GM21723 (cell line): ENCODE data around the gene GREB1L.
"Not testable (repeated sequence)": the region's sequence is repeated elsewhere in the genome, so short reads cannot be mapped to it uniquely, and the experiment has no call there.

ENCODE experiments used
- ATAC-seq: cut with Tn5 transposase; IDR thresholded peaks from one replicate; pipeline ENCODE4 v1.9.1; 2021; ENCODE audit warnings: mild to moderate bottlenecking, moderate library complexity; ENCODE audit not compliant: unreplicated experiment

GREB1L gene

DNA sequence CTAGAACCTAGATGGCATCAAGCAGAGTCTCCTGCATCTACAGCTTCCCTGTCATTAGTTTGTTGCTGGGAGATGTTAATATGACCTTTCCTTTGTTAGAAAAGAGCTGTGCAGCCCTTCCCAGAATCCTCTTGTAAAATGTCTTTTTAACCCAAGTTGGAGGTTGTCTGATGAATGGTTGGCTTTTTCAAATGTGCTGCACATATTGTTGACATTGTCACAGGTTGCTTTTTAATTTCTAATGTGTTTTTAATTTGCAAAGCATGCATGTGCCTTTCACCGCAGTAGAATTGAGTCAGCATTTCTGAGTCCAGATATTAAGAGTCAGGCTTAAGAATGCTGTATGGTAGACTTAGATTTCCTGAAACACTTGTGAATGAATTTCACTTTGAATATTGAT is 120.8 kb downstream of the GREB1L start:
- no peak for ATAC-seq

- no peak for ATAC-seq
These were observed 121.3 kb downstream of the GREB1L start for GRCh38 chr18:21363348-21363747.

DNA sequence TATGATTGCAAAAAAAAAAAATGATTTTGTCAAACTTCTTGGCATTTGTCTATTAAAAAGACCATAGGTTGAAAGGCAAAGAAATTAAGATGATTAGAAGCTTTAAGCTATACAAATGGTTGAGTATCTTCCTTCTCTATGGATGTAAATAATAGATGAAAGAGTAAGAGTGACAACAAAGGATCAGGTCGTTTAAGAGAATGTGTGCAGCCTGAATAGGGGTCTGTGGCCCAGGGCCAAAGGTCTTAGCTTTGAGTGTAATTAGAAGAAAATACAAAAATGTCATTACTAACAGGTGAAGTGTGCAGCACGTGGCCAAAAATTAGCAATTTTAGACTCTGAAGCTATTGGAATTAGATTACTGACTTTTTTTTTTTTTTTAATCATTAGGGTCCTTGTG is 122.4 kb downstream of the GREB1L start:
- no peak for ATAC-seq

- ATAC-seq = no peak
These were observed 124.9 kb downstream of the GREB1L start for GRCh38 chr18:21366896-21367295.

- ATAC-seq = no peak
These were observed 127.1 kb downstream of the GREB1L start for GRCh38 chr18:21369146-21369545.

DNA sequence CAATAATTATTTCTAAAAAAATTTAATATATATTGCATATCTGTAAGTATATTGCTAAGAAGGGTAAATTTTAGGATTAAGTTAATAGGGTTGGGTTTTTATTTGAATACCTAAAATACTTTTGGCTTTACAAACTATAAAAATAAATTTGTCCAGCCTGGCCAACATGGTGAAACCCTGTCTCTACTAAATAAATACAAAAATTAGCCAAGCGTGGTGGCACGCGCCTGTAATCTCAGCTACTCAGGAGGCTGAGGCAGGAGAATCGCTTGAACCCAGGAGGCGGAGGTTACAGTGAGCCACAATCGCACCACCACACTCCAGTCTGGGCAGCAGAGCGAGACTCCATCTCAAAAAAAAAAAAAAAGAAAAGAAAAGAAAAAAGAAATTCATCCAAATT is 127.6 kb downstream of the GREB1L start:
- not testable (repeated sequence) for ATAC-seq

GRCh38 chr18:21383031-21383430 is 141.0 kb downstream of the GREB1L start:
- no peak for ATAC-seq

DNA sequence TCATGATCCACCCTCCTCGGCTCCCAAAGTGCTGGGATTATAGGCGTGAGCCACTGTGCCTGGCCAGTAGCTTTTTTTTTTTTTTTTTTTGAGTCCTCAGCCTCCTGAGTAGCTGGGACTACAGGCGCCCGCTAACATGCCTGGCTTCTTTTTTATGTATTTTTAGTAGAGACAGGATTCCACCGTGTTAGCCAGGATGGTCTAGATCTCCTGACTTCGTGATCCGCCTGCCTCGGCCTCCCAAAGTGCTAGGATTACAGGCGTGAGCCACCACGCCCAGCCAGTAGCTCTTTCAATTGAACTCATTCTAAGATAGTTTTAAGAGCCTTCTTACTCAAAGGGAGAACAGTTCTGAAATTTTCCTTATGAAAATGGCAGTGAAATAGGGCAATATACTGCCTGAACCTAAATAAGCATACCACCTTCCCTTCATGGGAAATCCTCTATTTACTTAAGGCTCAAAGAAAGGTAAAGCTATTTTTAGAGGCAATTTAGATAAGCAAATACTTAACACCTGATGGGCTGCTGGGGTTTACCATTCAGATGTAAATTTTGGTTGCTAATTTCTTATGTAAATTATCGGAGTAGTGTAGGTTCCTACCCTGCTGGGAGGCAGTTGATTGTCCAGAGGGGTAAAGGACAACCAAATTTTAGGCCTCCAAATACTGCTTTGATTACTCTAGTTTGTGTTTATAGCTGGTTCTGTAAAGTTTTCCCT is 144.7 kb downstream of the GREB1L start:
- ATAC-seq = no peak

DNA sequence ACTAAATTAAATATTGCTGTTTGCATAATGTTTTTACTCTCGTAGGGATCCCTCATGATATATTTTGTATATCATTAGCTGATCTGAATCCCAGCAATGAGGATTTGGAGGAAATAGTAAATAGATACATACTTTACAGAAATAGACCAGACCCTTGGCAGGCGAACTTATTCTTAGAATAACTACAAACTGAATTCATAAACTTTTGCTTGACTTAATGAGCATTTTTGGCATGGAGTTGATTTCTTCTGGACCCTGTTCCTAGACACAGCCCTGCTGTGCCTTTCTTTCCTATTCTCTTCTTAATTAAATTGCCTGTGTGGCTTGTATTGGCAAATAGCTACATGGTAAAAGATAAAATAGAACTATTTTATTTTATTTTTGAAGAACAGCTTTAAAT is 145.9 kb downstream of the GREB1L start:
- ATAC-seq = no peak

DNA sequence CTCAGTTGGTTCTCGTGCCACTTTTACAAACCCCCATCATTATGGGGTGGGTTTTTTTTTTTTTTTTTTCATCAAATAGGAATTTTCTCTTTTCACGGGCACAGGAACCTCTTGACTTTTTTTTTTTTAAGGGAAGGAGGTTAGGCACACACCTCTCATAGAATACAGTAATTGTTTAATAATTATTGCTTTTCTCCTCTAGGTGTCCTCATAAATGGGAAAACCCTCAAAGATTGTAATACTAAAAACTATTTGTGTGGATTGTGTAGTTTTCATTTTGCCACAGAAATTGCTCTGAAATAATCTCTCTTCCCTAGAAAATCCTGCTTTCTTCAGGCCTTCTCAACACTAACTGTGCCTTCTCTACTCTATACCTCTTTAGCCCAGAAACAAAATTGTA is 147.3 kb downstream of the GREB1L start:
- ATAC-seq = no peak

DNA sequence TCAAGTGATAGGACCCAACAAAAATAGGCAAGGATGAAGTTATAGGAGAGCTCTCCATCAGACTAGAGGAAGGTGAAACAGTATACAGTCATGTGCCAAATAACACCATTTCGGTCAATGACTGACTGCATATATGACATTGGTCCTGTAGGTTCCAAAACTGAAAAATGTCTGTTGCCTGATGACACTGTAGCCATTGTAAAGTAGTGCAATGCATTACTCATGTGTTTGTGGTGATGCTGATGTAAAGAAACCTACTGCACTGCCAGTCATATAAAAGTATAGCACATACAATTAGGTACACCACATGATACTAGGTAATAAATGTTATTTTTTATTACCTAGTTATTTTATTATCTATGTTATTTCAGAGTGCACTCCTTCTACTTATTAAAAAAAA is 147.9 kb downstream of the GREB1L start:
- ATAC-seq = no peak

- ATAC-seq = no peak
These were observed 149.1 kb downstream of the GREB1L start for GRCh38 chr18:21391074-21391673.

- ATAC-seq = no peak
These were observed 152.0 kb downstream of the GREB1L start for GRCh38 chr18:21393986-21394385.

GRCh38 chr18:21398121-21398520 is 156.1 kb downstream of the GREB1L start:
- no peak for ATAC-seq

DNA sequence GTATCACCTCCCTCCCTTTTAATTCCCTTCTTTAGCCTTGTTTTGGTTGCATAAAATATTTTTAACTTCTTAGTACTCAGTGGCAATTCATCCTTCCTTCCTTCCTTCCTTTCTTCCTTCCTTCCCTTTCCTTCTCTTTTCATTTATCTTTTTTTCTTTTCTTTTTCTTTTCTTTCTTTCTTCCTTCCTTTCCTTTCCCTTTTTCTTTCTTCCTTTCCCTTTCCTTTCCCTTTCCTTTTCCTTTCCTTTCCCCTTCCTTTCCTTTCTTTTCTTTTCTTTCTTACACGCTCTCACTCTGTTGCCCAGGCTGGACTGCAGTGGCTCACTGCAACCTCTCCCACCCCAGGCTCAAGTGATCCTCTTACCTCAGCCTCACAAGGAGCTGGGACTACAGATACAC is 160.2 kb downstream of the GREB1L start:
- no peak for ATAC-seq

DNA sequence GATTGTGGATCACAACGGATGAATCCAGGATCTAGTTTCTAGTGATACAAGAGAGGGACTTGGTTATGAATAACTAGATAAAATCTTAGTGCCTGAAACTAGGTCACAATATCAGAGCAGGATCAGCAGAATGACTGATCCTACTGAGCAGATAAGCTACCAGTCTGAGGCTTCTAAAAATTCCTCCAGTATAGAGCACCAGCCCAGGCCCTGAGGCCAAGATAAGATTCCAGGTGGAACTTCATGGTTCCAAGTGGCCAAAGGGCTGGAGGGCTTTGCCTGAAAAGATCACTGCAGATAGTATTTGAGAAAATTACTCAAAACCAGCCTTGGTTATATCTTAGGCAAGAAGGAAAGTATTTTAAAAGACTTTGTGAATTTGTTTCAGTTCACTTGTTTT is 162.4 kb downstream of the GREB1L start:
- no peak for ATAC-seq

- ATAC-seq = no peak
These were observed 164.1 kb downstream of the GREB1L start for GRCh38 chr18:21406116-21406515.

DNA sequence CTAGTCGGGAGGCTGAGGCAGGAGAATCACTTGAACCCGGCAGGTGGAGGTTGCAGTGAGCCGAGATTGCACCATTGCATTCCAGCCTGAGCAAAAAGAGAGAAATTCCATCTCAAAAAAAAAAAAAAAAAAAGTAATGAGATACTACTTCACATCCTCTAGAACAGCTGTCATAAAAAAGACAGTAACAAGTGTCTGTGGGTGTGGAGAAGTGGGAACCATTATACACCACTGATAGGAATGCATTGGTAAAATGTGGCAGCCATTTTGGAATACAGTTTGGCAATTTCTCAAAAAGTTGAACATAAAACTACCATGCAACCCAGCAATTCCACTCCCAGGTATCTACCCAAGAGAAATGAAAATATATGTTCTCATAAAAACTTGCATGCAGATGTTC is 166.6 kb downstream of the GREB1L start:
- ATAC-seq = no peak

GRCh38 chr18:21433436-21433835 is 191.4 kb downstream of the GREB1L start:
- no peak for ATAC-seq

GRCh38 chr18:21439431-21439846 is 197.4 kb downstream of the GREB1L start:
- ATAC-seq = no peak

GRCh38 chr18:21441670-21442069 is 199.6 kb downstream of the GREB1L start:
- ATAC-seq = no peak

- ATAC-seq = no peak
These were observed 201.9 kb downstream of the GREB1L start for GRCh38 chr18:21443776-21444464.
